ENCODE results near the gene TBX19.

TBX19 gene

GRCh38 chr1:168360151-168361021, 79.7 kb downstream of the TBX19 start:
- DNase-seq, result peak; percentile 10

GRCh38 chr1:168361252-168361651, 80.6 kb downstream of the TBX19 start:
- no peak for DNase-seq

- DNase-seq, result peak; percentile 46
Observed at GRCh38 chr1:168362991-168363390, 82.3 kb downstream of the TBX19 start.

Measured in CD4-positive, alpha-beta T cell treated with Interleukin-17A for 4 hours (primary cell).